Measurements from ENCODE around the gene MAG. TPM values are rescaled to one million over a fixed set of nuclear protein-coding genes. Genes with fewer than 3 reads are reported as not detected.

MAG gene
- total RNA-seq, 1 donor from 2014 or later, result not detected

GRCh38 chr19:35264268-35265125 is 27.5 kb upstream of the MAG start:
- no peak for DNase-seq (ENCODE audit: low spot score)

GRCh38 chr19:35265126-35265899 is 26.6 kb upstream of the MAG start:
- no peak for DNase-seq (ENCODE audit: low spot score)

GRCh38 chr19:35265900-35266519 is 26.0 kb upstream of the MAG start:
- DNase-seq (ENCODE audit: low spot score), result no peak

- no peak for DNase-seq (ENCODE audit: low spot score)
Observed at GRCh38 chr19:35266520-35267352, 25.2 kb upstream of the MAG start.

GRCh38 chr19:35267353-35267817 is 24.6 kb upstream of the MAG start:
- peak; percentile 60 for DNase-seq (ENCODE audit: low spot score)

GRCh38 chr19:35267818-35268535 is 24.0 kb upstream of the MAG start:
- DNase-seq (ENCODE audit: low spot score), result peak; percentile 77

- DNase-seq (ENCODE audit: low spot score), result peak; percentile 69
Observed at GRCh38 chr19:35268536-35269437, 23.2 kb upstream of the MAG start, which contains the start of gene USF2. USF2 (plus strand) TSS chr19:35268962; CDS start chr19:35269102, 140 bp downstream.

GRCh38 chr19:35269438-35270117 is 22.4 kb upstream of the MAG start:
- DNase-seq (ENCODE audit: low spot score), result peak; percentile 75

- no peak for DNase-seq (ENCODE audit: low spot score)
Observed at GRCh38 chr19:35270381-35270811, 21.6 kb upstream of the MAG start.

- no peak for DNase-seq (ENCODE audit: low spot score)
Observed at GRCh38 chr19:35271546-35271945, 20.4 kb upstream of the MAG start.

- peak; percentile 40 for DNase-seq (ENCODE audit: low spot score)
Observed at GRCh38 chr19:35272122-35272719, 19.7 kb upstream of the MAG start.

GRCh38 chr19:35272954-35273649 is 18.9 kb upstream of the MAG start:
- DNase-seq (ENCODE audit: low spot score), result no peak

GRCh38 chr19:35273686-35274259 is 18.2 kb upstream of the MAG start:
- no peak for DNase-seq (ENCODE audit: low spot score)

- no peak for DNase-seq (ENCODE audit: low spot score)
Observed at GRCh38 chr19:35274323-35274722, 17.6 kb upstream of the MAG start.

- DNase-seq (ENCODE audit: low spot score), result no peak
Observed at GRCh38 chr19:35276706-35277281, 15.2 kb upstream of the MAG start.

- DNase-seq (ENCODE audit: low spot score), result no peak
Observed at GRCh38 chr19:35278578-35279284, 13.2 kb upstream of the MAG start.
